ENCODE measurements around the gene ZNF562.

ZNF562 gene

GRCh38 chr19:9640956-9641355 lies 33.9 kb downstream of the ZNF562 start:
- no peaks in the 10 kb centered on the region for H3K27me3 ChIP-seq (ENCODE audit: control insufficient read depth in 3 of 3, insufficient read depth in 3 of 3, low read depth in 1 of 3, low read length in 3 of 3)
- H3K4ac ChIP-seq (ENCODE audit: low read length): no peak overlapping the region
- H3K4me2 ChIP-seq (ENCODE audit: insufficient read depth, low read length, poor library complexity, severe bottlenecking): no peak overlapping the region
- H2BK120ac ChIP-seq (ENCODE audit: low read depth, low read length): no peak overlapping the region
- H3K9me3 ChIP-seq (replicated peaks in 1 of 2; ENCODE audit: control insufficient read depth in 2 of 2, insufficient read depth in 1 of 2, low read depth in 1 of 2, low read length in 2 of 2): peaks cover 5 to 18% of the 10 kb centered on the region in 2 donors
- H4K8ac ChIP-seq (ENCODE audit: low read depth, low read length): no peak overlapping the region
- DNase-seq (ENCODE audit: low spot score): no peak
- H3K23ac ChIP-seq (ENCODE audit: low read depth, low read length, poor library complexity): no peak overlapping the region
- WGBS, 2 donors (ENCODE audit: extremely low coverage in 2 of 2, insufficient read length in 2 of 2, insufficient replicate concordance in 1 of 2): no CpG with 5 or more reads among the region's 1 CpG
- no peak overlapping the region for H2AK5ac ChIP-seq (ENCODE audit: low read depth, low read length)
- H3K36me3 ChIP-seq (replicated peaks in 1 of 2; ENCODE audit: control insufficient read depth in 2 of 2, insufficient read depth in 2 of 2, low read length in 2 of 2): peaks cover 13 to 82% of the 10 kb centered on the region in 2 donors
- no peak overlapping the region for H2BK15ac ChIP-seq (ENCODE audit: low read length)
- H3K18ac ChIP-seq (ENCODE audit: low read length): no peak overlapping the region
- no peak overlapping the region for H2BK5ac ChIP-seq (ENCODE audit: low read length)
- H2BK12ac ChIP-seq (ENCODE audit: low read length): no peak overlapping the region
- peak overlapping the region in 1 of 2 donors; percentile 12 for H3K4me3 ChIP-seq (ENCODE audit: low read length in 2 of 2)
- H4K91ac ChIP-seq (ENCODE audit: low read depth, low read length, poor library complexity): no peak overlapping the region
- no peak overlapping the region for H2AFZ ChIP-seq (ENCODE audit: low read length)
- H3K27ac ChIP-seq (replicated peaks; ENCODE audit: low read length): no peak overlapping the region
- peaks cover 1% of the 10 kb centered on the region for H3K79me1 ChIP-seq (ENCODE audit: low read depth, low read length)
- H3K4me1 ChIP-seq (ENCODE audit: control insufficient read depth in 2 of 2, insufficient read depth in 1 of 2, low read depth in 1 of 2, low read length in 2 of 2): peaks cover 3 to 10% of the 10 kb centered on the region in 2 donors
- H3K9ac ChIP-seq (ENCODE audit: low read depth, low read length, poor library complexity): no peak overlapping the region
- H3K14ac ChIP-seq (ENCODE audit: low read length): no peak overlapping the region

DNA sequence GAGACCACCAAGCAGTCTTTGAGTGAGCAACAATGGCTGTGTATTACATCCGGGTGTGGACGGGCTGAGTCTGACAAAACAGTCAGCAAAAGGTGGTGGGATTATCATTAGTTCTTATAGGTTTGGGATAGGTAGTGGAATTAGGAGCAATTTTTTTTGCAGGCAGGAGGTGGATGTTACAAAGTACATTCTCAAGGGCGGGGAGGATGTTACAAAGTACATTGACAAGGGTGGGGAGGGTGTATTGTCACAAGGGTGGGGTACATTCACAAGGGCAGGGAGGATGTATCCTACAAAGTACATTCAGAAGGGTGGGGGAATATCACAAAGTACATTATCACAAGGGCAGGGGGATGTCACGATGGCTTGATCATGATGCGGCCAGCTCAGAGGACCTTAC lies 38.9 kb downstream of the ZNF562 start:
- Histone ChIP-seq H3K4me1 (ENCODE audit: control insufficient read depth in 2 of 2, insufficient read depth in 1 of 2, low read depth in 1 of 2, low read length in 2 of 2) (peaks cover 3 to 7% of the 10 kb centered on the region in 2 donors), H2AK5ac (ENCODE audit: low read depth, low read length) (no peak overlapping the region), H3K4ac (ENCODE audit: low read length) (no peak overlapping the region), H3K79me1 (ENCODE audit: low read depth, low read length) (peaks cover 1% of the 10 kb centered on the region), H3K18ac (ENCODE audit: low read length) (no peak overlapping the region), H3K36me3 (replicated peaks in 1 of 2; ENCODE audit: control insufficient read depth in 2 of 2, insufficient read depth in 2 of 2, low read length in 2 of 2) (peaks cover 8 to 90% of the 10 kb centered on the region in 2 donors), H3K9me3 (replicated peaks in 1 of 2; ENCODE audit: control insufficient read depth in 2 of 2, insufficient read depth in 1 of 2, low read depth in 1 of 2, low read length in 2 of 2) (peaks cover 0 to 13% of the 10 kb centered on the region in 2 donors), H2BK5ac (ENCODE audit: low read length) (no peak overlapping the region), H3K27ac (replicated peaks; ENCODE audit: low read length) (no peak overlapping the region), H3K27me3 (ENCODE audit: control insufficient read depth in 3 of 3, insufficient read depth in 3 of 3, low read depth in 1 of 3, low read length in 3 of 3) (no peaks in the 10 kb centered on the region), H3K9ac (ENCODE audit: low read depth, low read length, poor library complexity) (no peak overlapping the region), H4K91ac (ENCODE audit: low read depth, low read length, poor library complexity) (no peak overlapping the region), H2BK120ac (ENCODE audit: low read depth, low read length) (no peak overlapping the region), H2BK15ac (ENCODE audit: low read length) (no peak overlapping the region), H4K8ac (ENCODE audit: low read depth, low read length) (no peak overlapping the region), H3K4me2 (ENCODE audit: insufficient read depth, low read length, poor library complexity, severe bottlenecking) (no peak overlapping the region), H2AFZ (ENCODE audit: low read length) (no peak overlapping the region), H3K4me3 (ENCODE audit: low read length in 2 of 2) (no peak overlapping the region), H3K23ac (ENCODE audit: low read depth, low read length, poor library complexity) (no peak overlapping the region), H3K14ac (ENCODE audit: low read length) (no peak overlapping the region), H2BK12ac (ENCODE audit: low read length) (no peak overlapping the region)
- no peak for DNase-seq (ENCODE audit: low spot score)
- no CpG with 5 or more reads among the region's 5 CpGs for WGBS, 2 donors (ENCODE audit: extremely low coverage in 2 of 2, insufficient read length in 2 of 2, insufficient replicate concordance in 1 of 2)

- H2BK15ac ChIP-seq (ENCODE audit: low read length): no peak overlapping the region
- no peak for DNase-seq (ENCODE audit: low spot score)
- H3K4ac ChIP-seq (ENCODE audit: low read length): no peak overlapping the region
- no CpG with 5 or more reads among the region's 2 CpGs for WGBS, 2 donors (ENCODE audit: extremely low coverage in 2 of 2, insufficient read length in 2 of 2, insufficient replicate concordance in 1 of 2)
- H2BK120ac ChIP-seq (ENCODE audit: low read depth, low read length): no peak overlapping the region
- no peak overlapping the region for H2AK5ac ChIP-seq (ENCODE audit: low read depth, low read length)
- H3K4me1 ChIP-seq (ENCODE audit: control insufficient read depth in 2 of 2, insufficient read depth in 1 of 2, low read depth in 1 of 2, low read length in 2 of 2): no peaks in the 10 kb centered on the region
- no peak overlapping the region for H2BK5ac ChIP-seq (ENCODE audit: low read length)
- H3K9ac ChIP-seq (ENCODE audit: low read depth, low read length, poor library complexity): no peak overlapping the region
- no peak overlapping the region for H3K4me2 ChIP-seq (ENCODE audit: insufficient read depth, low read length, poor library complexity, severe bottlenecking)
- no peak overlapping the region for H3K18ac ChIP-seq (ENCODE audit: low read length)
- no peak overlapping the region for H3K4me3 ChIP-seq (ENCODE audit: low read length in 2 of 2)
- no peaks in the 10 kb centered on the region for H3K27me3 ChIP-seq (ENCODE audit: control insufficient read depth in 3 of 3, insufficient read depth in 3 of 3, low read depth in 1 of 3, low read length in 3 of 3)
- no peak overlapping the region for H2AFZ ChIP-seq (ENCODE audit: low read length)
- H4K91ac ChIP-seq (ENCODE audit: low read depth, low read length, poor library complexity): no peak overlapping the region
- H3K14ac ChIP-seq (ENCODE audit: low read length): no peak overlapping the region
- H3K36me3 ChIP-seq (replicated peaks in 1 of 2; ENCODE audit: control insufficient read depth in 2 of 2, insufficient read depth in 2 of 2, low read length in 2 of 2): peaks cover 8 to 58% of the 10 kb centered on the region in 2 donors
- no peak overlapping the region for H3K27ac ChIP-seq (replicated peaks; ENCODE audit: low read length)
- H3K79me1 ChIP-seq (ENCODE audit: low read depth, low read length): peaks cover 1% of the 10 kb centered on the region
- no peak overlapping the region for H3K23ac ChIP-seq (ENCODE audit: low read depth, low read length, poor library complexity)
- no peak overlapping the region for H4K8ac ChIP-seq (ENCODE audit: low read depth, low read length)
- H3K9me3 ChIP-seq (replicated peaks in 1 of 2; ENCODE audit: control insufficient read depth in 2 of 2, insufficient read depth in 1 of 2, low read depth in 1 of 2, low read length in 2 of 2): no peaks in the 10 kb centered on the region
- no peak overlapping the region for H2BK12ac ChIP-seq (ENCODE audit: low read length)
Observed at GRCh38 chr19:9627856-9628255, 47.0 kb downstream of the ZNF562 start.

GRCh38 chr19:9622531-9622930 lies 52.4 kb downstream of the ZNF562 start:
- H3K23ac ChIP-seq (ENCODE audit: low read depth, low read length, poor library complexity): no peak overlapping the region
- WGBS, 2 donors (ENCODE audit: extremely low coverage in 2 of 2, insufficient read length in 2 of 2, insufficient replicate concordance in 1 of 2): no CpG with 5 or more reads among the region's 2 CpGs
- no peak overlapping the region for H4K91ac ChIP-seq (ENCODE audit: low read depth, low read length, poor library complexity)
- no peak overlapping the region for H3K9ac ChIP-seq (ENCODE audit: low read depth, low read length, poor library complexity)
- H3K4me3 ChIP-seq (ENCODE audit: low read length in 2 of 2): peak overlapping the region in 1 of 2 donors; percentile 31
- no peak for DNase-seq (ENCODE audit: low spot score)
- no peak overlapping the region for H2BK12ac ChIP-seq (ENCODE audit: low read length)
- H3K27me3 ChIP-seq (ENCODE audit: control insufficient read depth in 3 of 3, insufficient read depth in 3 of 3, low read depth in 1 of 3, low read length in 3 of 3): no peaks in the 10 kb centered on the region
- no peak overlapping the region for H3K18ac ChIP-seq (ENCODE audit: low read length)
- H3K4me1 ChIP-seq (ENCODE audit: control insufficient read depth in 2 of 2, insufficient read depth in 1 of 2, low read depth in 1 of 2, low read length in 2 of 2): peaks cover 4 to 6% of the 10 kb centered on the region in 2 donors
- H3K36me3 ChIP-seq (replicated peaks in 1 of 2; ENCODE audit: control insufficient read depth in 2 of 2, insufficient read depth in 2 of 2, low read length in 2 of 2): peaks cover 16 to 43% of the 10 kb centered on the region in 2 donors
- H2AFZ ChIP-seq (ENCODE audit: low read length): no peak overlapping the region
- H3K4me2 ChIP-seq (ENCODE audit: insufficient read depth, low read length, poor library complexity, severe bottlenecking): no peak overlapping the region
- H2AK5ac ChIP-seq (ENCODE audit: low read depth, low read length): no peak overlapping the region
- H3K14ac ChIP-seq (ENCODE audit: low read length): no peak overlapping the region
- H3K27ac ChIP-seq (replicated peaks; ENCODE audit: low read length): peak overlapping the region; percentile 23
- no peak overlapping the region for H4K8ac ChIP-seq (ENCODE audit: low read depth, low read length)
- H2BK5ac ChIP-seq (ENCODE audit: low read length): no peak overlapping the region
- H3K9me3 ChIP-seq (replicated peaks in 1 of 2; ENCODE audit: control insufficient read depth in 2 of 2, insufficient read depth in 1 of 2, low read depth in 1 of 2, low read length in 2 of 2): no peaks in the 10 kb centered on the region
- no peak overlapping the region for H2BK120ac ChIP-seq (ENCODE audit: low read depth, low read length)
- no peak overlapping the region for H3K4ac ChIP-seq (ENCODE audit: low read length)
- no peak overlapping the region for H2BK15ac ChIP-seq (ENCODE audit: low read length)
- peaks cover 7% of the 10 kb centered on the region for H3K79me1 ChIP-seq (ENCODE audit: low read depth, low read length)

Measured in neuronal stem cell (in vitro differentiated cells).